ENCODE data around the gene CCL19.

CCL19 gene

GRCh38 chr9:34659592-34660253, 31.4 kb downstream of the CCL19 start:
- no peak for DNase-seq

DNA sequence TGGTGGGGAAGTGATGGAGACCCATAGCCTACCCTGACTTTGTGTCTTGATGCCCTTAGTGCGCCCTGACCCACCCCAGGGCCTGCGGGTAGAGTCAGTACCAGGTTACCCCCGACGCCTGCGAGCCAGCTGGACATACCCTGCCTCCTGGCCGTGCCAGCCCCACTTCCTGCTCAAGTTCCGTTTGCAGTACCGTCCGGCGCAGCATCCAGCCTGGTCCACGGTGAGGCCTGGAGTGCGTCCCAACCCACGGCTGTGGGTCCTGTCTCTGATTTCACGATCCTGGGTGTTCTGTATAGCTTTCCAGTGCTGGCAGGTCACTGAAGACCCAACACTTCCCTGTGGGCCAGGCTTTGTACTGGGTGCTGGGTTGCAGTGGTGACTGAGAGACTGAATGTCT, 32.6 kb downstream of the CCL19 start:
- no peak for DNase-seq

- DNase-seq: no peak
Measured at GRCh38 chr9:34656992-34657391, 34.1 kb downstream of the CCL19 start.

GRCh38 chr9:34655394-34655793, 35.7 kb downstream of the CCL19 start:
- DNase-seq: no peak

- no peak for DNase-seq
Measured at GRCh38 chr9:34654323-34655051, 36.6 kb downstream of the CCL19 start.

GRCh38 chr9:34653151-34654072, 37.7 kb downstream of the CCL19 start:
- no peak for DNase-seq

DNA sequence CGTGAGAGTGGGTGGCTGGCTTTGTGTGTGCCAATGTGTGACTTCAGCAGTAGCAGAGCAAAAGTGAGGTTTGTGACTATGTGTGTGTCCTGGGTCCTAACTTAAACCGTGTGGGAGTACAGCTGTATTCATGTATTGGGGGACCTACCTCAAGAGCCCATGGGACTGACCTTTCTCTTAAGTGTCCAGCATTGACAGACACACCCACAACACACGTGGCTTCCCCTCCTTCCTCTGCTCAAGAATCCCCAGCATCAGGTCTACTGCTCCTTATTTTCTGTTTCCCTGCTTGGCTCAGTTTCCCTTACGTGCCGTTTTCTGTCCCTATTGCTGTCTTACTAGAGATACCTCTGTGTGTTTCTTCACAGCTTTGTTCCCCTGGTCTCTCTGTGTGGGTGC, 38.5 kb downstream of the CCL19 start:
- no peak for DNase-seq

GRCh38 chr9:34651876-34652601, 39.0 kb downstream of the CCL19 start, which contains the start of gene IL11RA:
IL11RA (plus strand) TSS chr9:34652185; CDS start chr9:34655218, 3,033 bp downstream.
- DNase-seq: peak; percentile 58

- DNase-seq: no peak
Measured at GRCh38 chr9:34651321-34651720, 39.8 kb downstream of the CCL19 start.

DNA sequence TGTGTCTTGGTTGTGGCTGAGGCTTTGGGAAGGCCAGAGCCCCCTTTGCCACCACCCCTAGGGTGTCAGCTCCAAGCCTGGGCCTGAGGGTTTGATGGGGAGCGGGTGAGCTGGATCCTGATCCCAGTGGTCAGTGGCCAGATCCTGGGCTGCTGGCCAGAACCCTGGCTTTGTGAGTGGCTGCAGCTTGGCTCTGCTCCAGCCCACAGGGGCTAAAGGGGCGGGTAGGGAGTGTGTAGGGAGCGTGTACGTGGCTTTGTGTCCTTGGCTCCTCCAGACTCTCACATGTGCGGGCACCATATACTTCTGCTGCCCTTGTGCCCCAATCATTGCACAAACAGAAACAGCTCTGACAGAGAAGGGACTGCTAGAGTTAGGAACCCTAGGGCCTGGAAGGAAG, 40.3 kb downstream of the CCL19 start:
- DNase-seq: no peak

GRCh38 chr9:34648673-34649072, 42.4 kb downstream of the CCL19 start:
- no peak for DNase-seq

- DNase-seq: peak; percentile 11
Measured at GRCh38 chr9:34647651-34648050, 43.4 kb downstream of the CCL19 start.

DNA sequence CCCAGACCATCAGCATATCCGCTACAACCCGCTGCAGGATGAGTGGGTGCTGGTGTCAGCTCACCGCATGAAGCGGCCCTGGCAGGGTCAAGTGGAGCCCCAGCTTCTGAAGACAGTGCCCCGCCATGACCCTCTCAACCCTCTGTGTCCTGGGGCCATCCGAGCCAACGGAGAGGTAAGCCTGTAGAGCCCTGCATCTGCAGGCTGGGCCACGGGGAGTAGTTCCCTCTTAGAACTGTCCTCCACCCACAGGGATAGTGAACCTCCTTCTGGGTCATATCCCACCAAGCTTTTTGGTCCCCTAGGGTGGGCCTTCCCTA, 44.0 kb downstream of the CCL19 start:
- DNase-seq: no peak

DNA sequence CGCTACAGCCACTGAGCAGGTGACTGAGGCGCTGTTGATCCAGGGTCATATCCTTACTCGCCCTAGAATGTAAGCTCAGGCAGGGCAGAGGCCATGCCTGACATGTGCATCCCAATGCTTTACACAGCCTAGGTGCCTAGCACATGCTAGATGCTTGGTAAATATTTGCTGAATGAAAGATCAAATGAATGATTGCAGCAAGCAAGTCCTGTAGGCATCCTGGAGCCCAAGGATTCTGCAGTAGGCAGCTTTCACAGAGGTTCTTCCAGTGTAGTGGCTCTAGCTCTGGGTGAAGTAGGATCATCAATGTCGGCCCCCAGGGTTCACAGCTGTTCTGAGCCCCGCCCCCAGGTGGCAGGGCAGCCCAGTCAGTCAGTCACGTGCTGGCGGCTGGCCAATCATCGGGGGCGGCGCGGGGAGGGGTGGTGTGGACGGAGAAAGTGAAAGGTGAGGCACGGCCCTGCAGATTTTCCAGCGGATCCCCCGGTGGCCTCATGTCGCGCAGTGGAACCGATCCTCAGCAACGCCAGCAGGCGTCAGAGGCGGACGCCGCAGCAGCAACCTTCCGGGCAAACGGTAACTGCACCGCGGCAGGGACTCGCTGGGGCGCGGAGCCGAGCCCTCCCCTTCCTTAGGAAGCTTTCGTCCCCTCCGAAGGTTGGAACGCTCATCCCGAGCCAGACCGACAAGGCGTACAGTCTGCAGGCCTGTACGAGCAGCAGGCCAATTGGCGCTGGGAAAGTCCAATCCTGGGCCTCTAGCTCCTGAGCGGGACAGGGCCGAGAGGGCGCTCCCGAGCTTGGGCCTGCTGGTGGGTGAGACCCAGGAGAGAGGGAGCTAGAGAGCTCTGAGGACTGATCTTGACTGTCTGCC, 44.6 kb downstream of the CCL19 start, which contains the start of gene GALT:
TSS of gene GALT (plus strand) at position 465 of the 873 bp plus-strand sequence. CDS start at position 495, 30 bp downstream.
- DNase-seq: peak; percentile 95

DNA sequence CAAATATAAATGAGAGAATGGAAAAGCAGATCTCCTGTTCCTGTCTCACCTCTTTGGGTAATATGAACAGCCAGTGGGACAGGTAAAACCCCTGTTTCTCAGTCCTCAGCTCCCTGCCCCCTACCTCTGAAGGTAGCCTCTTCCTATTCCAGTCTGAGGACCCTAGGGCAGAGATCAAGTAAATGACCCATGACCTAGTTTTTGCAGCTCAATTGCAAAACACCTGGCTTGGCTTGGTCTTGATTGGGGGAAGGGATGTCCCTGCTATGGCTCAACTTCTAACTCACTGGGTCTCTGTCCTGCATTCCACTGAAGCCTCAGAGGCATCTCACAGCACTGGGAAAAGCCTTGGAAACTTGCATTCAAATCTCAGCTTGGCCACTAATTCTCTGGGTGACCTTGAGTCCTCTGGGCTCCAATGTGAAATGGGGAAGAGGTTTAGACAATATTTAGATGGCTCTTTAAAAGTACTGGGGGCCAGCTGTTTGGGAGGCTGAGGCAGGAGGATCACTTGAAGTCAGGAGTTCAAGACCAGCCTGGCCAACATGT, 46.2 kb downstream of the CCL19 start:
- no peak for DNase-seq

DNA sequence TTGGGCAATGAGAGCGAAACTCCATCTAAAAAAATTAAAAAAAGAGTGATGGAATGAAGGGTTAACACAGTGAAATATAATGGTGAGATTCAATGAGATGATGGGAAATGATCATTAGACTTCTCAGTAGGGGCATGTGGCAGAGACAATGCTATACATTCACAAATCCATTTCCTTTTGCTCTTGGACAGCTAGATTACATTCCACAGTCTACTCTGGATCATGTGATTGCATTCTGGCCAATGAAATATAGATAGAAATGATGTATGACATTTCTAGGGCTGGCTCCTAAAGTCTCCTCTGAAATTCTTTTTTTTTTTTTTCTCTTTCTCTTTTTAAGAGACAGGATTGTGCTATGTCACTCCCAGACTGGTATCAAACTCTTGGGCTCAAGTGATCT, 48.4 kb downstream of the CCL19 start:
- DNase-seq: no peak

Data from stimulated activated naive CD4-positive, alpha-beta T cell treated with Interleukin-2 at 50 U/mL for 16 hours (primary cell).